ENCODE measurements around the gene FOXP1. TPM values are rescaled to one million over a fixed set of nuclear protein-coding genes. Genes with fewer than 3 reads are reported as not detected.

FOXP1 gene
- total RNA-seq, 4 donors from 2014 or later: 54.2 to 152 (median 129) TPM

DNA sequence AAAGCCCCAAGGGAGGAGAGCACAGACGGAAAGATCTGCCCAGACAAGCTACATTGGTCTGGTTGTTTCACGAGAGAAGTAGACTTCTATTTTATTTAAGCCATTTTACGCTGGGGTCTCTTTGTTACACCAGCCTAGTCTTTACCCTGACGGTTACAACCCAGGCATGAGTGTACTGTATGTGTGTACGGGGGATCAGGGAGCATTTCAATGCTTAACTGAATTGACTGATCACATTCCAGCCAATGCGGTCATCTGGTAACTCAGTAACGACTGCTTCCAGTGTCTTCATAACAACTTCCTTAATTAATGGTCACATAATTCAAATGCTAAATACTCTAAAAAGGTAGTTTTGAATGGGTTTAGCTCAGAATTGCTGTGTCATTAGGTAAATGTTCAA, 288.6 kb downstream of the FOXP1 start:
- no peak for DNase-seq
- intact Hi-C loops (cut with DNase I; ENCODE audit: low total_unique reads): no loop called here
- no peak overlapping the region for H3K27ac ChIP-seq
- no peaks in the 10 kb centered on the region for H3K27me3 ChIP-seq
- H3K9me3 ChIP-seq: no peaks in the 10 kb centered on the region
- H3K36me3 ChIP-seq: no peaks in the 10 kb centered on the region
- H3K4me1 ChIP-seq: no peaks in the 10 kb centered on the region
- H3K4me3 ChIP-seq: no peak overlapping the region
- no peak for TF ChIP-seq POLR2A (IDR thresholded peaks at IDR 0.05)
- TF ChIP-seq, protein P1, sequence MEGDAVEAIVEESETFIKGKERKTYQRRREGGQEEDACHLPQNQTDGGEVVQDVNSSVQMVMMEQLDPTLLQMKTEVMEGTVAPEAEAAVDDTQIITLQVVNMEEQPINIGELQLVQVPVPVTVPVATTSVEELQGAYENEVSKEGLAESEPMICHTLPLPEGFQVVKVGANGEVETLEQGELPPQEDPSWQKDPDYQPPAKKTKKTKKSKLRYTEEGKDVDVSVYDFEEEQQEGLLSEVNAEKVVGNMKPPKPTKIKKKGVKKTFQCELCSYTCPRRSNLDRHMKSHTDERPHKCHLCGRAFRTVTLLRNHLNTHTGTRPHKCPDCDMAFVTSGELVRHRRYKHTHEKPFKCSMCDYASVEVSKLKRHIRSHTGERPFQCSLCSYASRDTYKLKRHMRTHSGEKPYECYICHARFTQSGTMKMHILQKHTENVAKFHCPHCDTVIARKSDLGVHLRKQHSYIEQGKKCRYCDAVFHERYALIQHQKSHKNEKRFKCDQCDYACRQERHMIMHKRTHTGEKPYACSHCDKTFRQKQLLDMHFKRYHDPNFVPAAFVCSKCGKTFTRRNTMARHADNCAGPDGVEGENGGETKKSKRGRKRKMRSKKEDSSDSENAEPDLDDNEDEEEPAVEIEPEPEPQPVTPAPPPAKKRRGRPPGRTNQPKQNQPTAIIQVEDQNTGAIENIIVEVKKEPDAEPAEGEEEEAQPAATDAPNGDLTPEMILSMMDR (IDR thresholded peaks at IDR 0.05): no peak

- TF ChIP-seq, protein P1 (IDR thresholded peaks at IDR 0.05): no peak
- no peak for TF ChIP-seq POLR2A (IDR thresholded peaks at IDR 0.05)
- Histone ChIP-seq H3K4me1 (no peaks in the 10 kb centered on the region), H3K27me3 (no peaks in the 10 kb centered on the region), H3K9me3 (no peaks in the 10 kb centered on the region), H3K27ac (no peak overlapping the region), H3K36me3 (no peaks in the 10 kb centered on the region), H3K4me3 (no peak overlapping the region)
- intact Hi-C loops (cut with DNase I; ENCODE audit: low total_unique reads): no loop called here
- no peak for DNase-seq
Observed at GRCh38 chr3:71290301-71290700, 293.2 kb downstream of the FOXP1 start.

- Histone ChIP-seq H3K36me3 (no peaks in the 10 kb centered on the region), H3K27me3 (no peaks in the 10 kb centered on the region), H3K27ac (no peak overlapping the region), H3K4me3 (no peak overlapping the region), H3K9me3 (no peaks in the 10 kb centered on the region), H3K4me1 (no peaks in the 10 kb centered on the region)
- DNase-seq: no peak
- intact Hi-C loops (cut with DNase I; ENCODE audit: low total_unique reads): no loop called here
- no peak for TF ChIP-seq POLR2A (IDR thresholded peaks at IDR 0.05)
- TF ChIP-seq, protein P1 (IDR thresholded peaks at IDR 0.05): no peak
Observed at GRCh38 chr3:71288269-71288930, 295.1 kb downstream of the FOXP1 start.

DNA sequence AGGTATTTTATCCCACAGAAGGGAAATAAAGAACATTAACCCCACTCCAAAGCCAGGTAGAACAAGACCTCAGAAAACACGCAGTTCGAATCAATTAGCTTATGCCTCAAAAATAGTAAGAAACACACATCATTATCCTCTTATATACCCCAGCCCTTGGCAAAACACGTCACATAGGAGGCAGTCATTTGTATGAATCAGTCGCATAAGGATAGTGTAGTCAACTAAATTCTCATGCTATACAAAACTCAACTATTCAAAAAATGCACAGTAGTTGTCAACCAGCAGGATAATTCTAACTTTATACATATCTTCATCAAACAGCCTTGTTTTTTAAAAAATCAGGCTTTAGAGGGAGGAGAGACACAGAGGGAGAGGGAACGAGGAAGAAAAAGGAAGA, 298.4 kb downstream of the FOXP1 start:
- intact Hi-C loops (cut with DNase I; ENCODE audit: low total_unique reads): no loop called here
- TF ChIP-seq POLR2A (IDR thresholded peaks at IDR 0.05): no peak
- TF ChIP-seq, protein P1 (IDR thresholded peaks at IDR 0.05): no peak
- no peak for DNase-seq

GRCh38 chr3:71282976-71283375, 300.6 kb downstream of the FOXP1 start:
- intact Hi-C loops (cut with DNase I; ENCODE audit: low total_unique reads): no loop called here
- H3K27ac ChIP-seq: no peak overlapping the region
- H3K36me3 ChIP-seq: no peaks in the 10 kb centered on the region
- H3K4me3 ChIP-seq: no peak overlapping the region
- H3K27me3 ChIP-seq: no peaks in the 10 kb centered on the region
- H3K9me3 ChIP-seq: no peaks in the 10 kb centered on the region
- TF ChIP-seq, protein P1 (IDR thresholded peaks at IDR 0.05): no peak
- no peak for TF ChIP-seq POLR2A (IDR thresholded peaks at IDR 0.05)
- DNase-seq: no peak
- no peaks in the 10 kb centered on the region for H3K4me1 ChIP-seq

More for the DNA sequence above, 298.4 kb downstream of the FOXP1 start:
- Histone ChIP-seq H3K27ac (no peak overlapping the region), H3K9me3 (no peaks in the 10 kb centered on the region), H3K4me3 (no peak overlapping the region), H3K4me1 (no peaks in the 10 kb centered on the region), H3K36me3 (no peaks in the 10 kb centered on the region), H3K27me3 (no peaks in the 10 kb centered on the region)

All from uterus (tissue), 4 donors.